Tibial artery (tissue), 4 donors: ENCODE data around the gene FAM156A.
"Not testable (repeated sequence)": the region's sequence is repeated elsewhere in the genome, so short reads cannot be mapped to it uniquely, and the experiment has no call there.

Experiments used
- DNase-seq, 2 donors: peaks; one replicate each; pipeline ENCODE4 v3.0.0-alpha.2; 2019
- H3K27ac ChIP-seq, 2 donors: fragments of 200-600 bp; sonication (generic) in 1 of 2; 1 replicate in 1 of 2; 2 replicates in 1 of 2; pipeline ENCODE4 v1.5.1; 2018 to 2019; ENCODE audit warnings: mild to moderate bottlenecking in 1 of 2
- H3K27me3 ChIP-seq, 2 donors: fragments of 200-600 bp; sonication (generic) in 1 of 2; one replicate each; pipeline versions ENCODE4 v1.5.1 to v1.6.0; 2016 to 2019
- H3K36me3 ChIP-seq, 3 donors: fragments of 200-600 bp; sonication (generic) in 2 of 3; one replicate each; pipeline ENCODE4 v1.5.1; 2016 to 2019; ENCODE audit warnings: mild to moderate bottlenecking in 2 of 3
- H3K4me1 ChIP-seq, 4 donors: fragments of 200-600 bp; sonication (generic) in 2 of 4; 1 replicate in 3 of 4; 2 replicates in 1 of 4; pipeline ENCODE4 v1.5.1; 2016 to 2019
- H3K4me3 ChIP-seq, 2 donors: fragments of 200-600 bp; sonication (generic) in 1 of 2; 1 replicate in 1 of 2; 2 replicates in 1 of 2; pipeline ENCODE4 v1.5.1; 2018 to 2019; ENCODE audit warnings: mild to moderate bottlenecking in 2 of 2
- H3K9me3 ChIP-seq, 3 donors: fragments of 200-600 bp; sonication (generic) in 1 of 3; one replicate each; pipeline ENCODE4 v1.5.1; 2016 to 2019
- intact Hi-C: fragments of 100-400 bp; cut with DNase I; formaldehyde crosslinking; loops from one replicate; pipeline ENCODE4 v1.15.0; 2023; ENCODE audit warnings: low total_unique reads
- TF ChIP-seq, protein P1 (sequence below), 2 experiments: fragments of 200-600 bp in 1 of 2; fragments of 450-650 bp in 1 of 2; IDR thresholded peaks; one replicate each; pipeline ENCODE4 v1.5.1; 2017 to 2019; ENCODE audit warnings: antibody characterized with exemption in 2 of 2, mild to moderate bottlenecking in 1 of 2, moderate library complexity in 1 of 2

The FAM156A gene

GRCh38 chrX:52958113-52958959 is at the start of gene FAM156A:
FAM156A (minus strand) TSS chrX:52958518; CDS start chrX:52948588, 9,930 bp downstream.
- H3K36me3 ChIP-seq, H3K27ac ChIP-seq, H3K4me1 ChIP-seq, DNase-seq, H3K9me3 ChIP-seq, H3K27me3 ChIP-seq, H3K4me3 ChIP-seq, intact Hi-C loops: not testable (repeated sequence)

DNA sequence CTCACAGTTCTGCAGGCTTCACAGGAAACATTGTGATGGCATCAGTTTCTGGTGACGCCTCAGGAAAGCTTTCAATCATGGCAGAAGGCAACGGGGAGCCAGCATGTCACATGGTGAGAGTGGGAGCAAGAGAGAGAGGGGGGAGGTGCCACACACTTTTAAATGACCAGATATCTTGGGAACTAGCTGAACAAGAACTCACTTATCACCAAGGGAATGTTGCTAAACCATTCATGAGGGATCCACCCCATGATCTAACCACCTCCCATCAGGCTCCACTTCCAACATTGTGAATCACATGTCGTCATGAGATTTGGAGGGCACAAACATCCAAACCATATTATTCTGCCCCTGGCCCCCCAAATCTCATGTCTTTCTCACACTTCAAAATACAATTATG is 47.0 kb upstream of the FAM156A start:
- intact Hi-C loops: no loop called here
- H3K4me3 ChIP-seq: no peak overlapping the region
- H3K27ac ChIP-seq: no peak overlapping the region
- TF ChIP-seq, protein P1, sequence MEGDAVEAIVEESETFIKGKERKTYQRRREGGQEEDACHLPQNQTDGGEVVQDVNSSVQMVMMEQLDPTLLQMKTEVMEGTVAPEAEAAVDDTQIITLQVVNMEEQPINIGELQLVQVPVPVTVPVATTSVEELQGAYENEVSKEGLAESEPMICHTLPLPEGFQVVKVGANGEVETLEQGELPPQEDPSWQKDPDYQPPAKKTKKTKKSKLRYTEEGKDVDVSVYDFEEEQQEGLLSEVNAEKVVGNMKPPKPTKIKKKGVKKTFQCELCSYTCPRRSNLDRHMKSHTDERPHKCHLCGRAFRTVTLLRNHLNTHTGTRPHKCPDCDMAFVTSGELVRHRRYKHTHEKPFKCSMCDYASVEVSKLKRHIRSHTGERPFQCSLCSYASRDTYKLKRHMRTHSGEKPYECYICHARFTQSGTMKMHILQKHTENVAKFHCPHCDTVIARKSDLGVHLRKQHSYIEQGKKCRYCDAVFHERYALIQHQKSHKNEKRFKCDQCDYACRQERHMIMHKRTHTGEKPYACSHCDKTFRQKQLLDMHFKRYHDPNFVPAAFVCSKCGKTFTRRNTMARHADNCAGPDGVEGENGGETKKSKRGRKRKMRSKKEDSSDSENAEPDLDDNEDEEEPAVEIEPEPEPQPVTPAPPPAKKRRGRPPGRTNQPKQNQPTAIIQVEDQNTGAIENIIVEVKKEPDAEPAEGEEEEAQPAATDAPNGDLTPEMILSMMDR (IDR thresholded peaks at IDR 0.05): no peak
- H3K36me3 ChIP-seq: no peaks in the 10 kb centered on the region
- peaks cover 0 to 5% (median 0%) of the 10 kb centered on the region in 4 donors for H3K4me1 ChIP-seq
- H3K9me3 ChIP-seq: peaks cover 0 to 11% (median 0%) of the 10 kb centered on the region in 3 donors
- H3K27me3 ChIP-seq: no peaks in the 10 kb centered on the region
- no peak for DNase-seq

DNA sequence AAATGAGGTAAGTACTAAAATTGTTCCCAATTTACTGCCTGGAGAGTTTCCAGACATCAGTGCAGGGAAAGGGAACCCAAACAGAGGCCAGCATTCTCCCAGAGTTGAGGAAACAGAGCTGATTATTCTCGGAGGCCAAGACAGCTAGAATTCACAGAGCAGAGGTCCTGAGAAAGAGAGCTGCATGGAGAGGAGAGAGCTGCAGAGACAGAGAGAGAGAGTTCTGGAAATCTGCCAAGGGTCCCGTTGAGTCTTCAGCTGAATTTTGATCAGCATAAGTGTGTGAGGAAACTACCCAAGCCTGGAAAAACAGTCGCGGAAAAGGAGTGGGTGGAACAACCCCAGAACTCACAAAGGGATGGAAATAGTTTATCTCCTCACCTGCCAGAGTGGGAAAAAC is 46.5 kb upstream of the FAM156A start:
- no peaks in the 10 kb centered on the region for H3K36me3 ChIP-seq
- no peak for DNase-seq
- TF ChIP-seq, protein P1 (IDR thresholded peaks at IDR 0.05): no peak
- H3K4me3 ChIP-seq: no peak overlapping the region
- no peaks in the 10 kb centered on the region for H3K27me3 ChIP-seq
- peaks cover 0 to 5% (median 0%) of the 10 kb centered on the region in 4 donors for H3K4me1 ChIP-seq
- intact Hi-C loops: no loop called here
- H3K27ac ChIP-seq: no peak overlapping the region
- H3K9me3 ChIP-seq: peaks cover 0 to 11% (median 0%) of the 10 kb centered on the region in 3 donors

DNA sequence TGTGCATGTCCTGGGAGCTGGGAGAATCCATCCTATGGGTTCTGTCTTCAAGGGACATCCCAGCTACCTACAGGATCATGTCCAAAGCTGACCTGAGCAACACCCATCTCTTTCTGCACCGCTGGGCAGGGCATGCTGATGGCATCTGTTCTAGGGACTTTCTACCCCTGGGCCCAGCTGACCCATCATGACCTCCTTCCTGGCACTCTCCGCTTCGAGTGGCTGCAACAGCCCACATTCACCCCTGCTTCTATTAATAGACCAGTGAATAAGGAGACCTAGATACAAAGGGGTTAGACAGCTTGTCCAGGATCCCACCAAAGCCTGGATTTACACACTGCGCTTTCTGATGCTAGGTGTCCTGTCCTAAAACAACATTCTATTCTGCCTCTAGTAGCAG is 45.7 kb upstream of the FAM156A start:
- intact Hi-C loops: no loop called here
- no peaks in the 10 kb centered on the region for H3K36me3 ChIP-seq
- no peak overlapping the region for H3K27ac ChIP-seq
- no peak for DNase-seq
- peaks cover 0 to 8% (median 0%) of the 10 kb centered on the region in 3 donors for H3K9me3 ChIP-seq
- TF ChIP-seq, protein P1 (IDR thresholded peaks at IDR 0.05): no peak
- H3K4me3 ChIP-seq: no peak overlapping the region
- peaks cover 0 to 5% (median 0%) of the 10 kb centered on the region in 4 donors for H3K4me1 ChIP-seq
- no peaks in the 10 kb centered on the region for H3K27me3 ChIP-seq

- H3K36me3 ChIP-seq: no peaks in the 10 kb centered on the region
- no peak for DNase-seq
- no peaks in the 10 kb centered on the region for H3K9me3 ChIP-seq
- no peak overlapping the region for H3K4me3 ChIP-seq
- H3K27ac ChIP-seq: no peak overlapping the region
- no peaks in the 10 kb centered on the region for H3K27me3 ChIP-seq
- H3K4me1 ChIP-seq: peaks cover 0 to 5% (median 0%) of the 10 kb centered on the region in 4 donors
- TF ChIP-seq, protein P1 (IDR thresholded peaks at IDR 0.05): no peak
- intact Hi-C loops: no loop called here
Measured at GRCh38 chrX:53003111-53003510, 44.8 kb upstream of the FAM156A start.

GRCh38 chrX:53001958-53002357 is 43.6 kb upstream of the FAM156A start:
- no peak overlapping the region for H3K27ac ChIP-seq
- H3K36me3 ChIP-seq: no peaks in the 10 kb centered on the region
- no peaks in the 10 kb centered on the region for H3K27me3 ChIP-seq
- no peak overlapping the region for H3K4me3 ChIP-seq
- no peaks in the 10 kb centered on the region for H3K9me3 ChIP-seq
- no peak for DNase-seq
- H3K4me1 ChIP-seq: peaks cover 0 to 5% (median 0%) of the 10 kb centered on the region in 4 donors
- intact Hi-C loops: no loop called here
- TF ChIP-seq, protein P1 (IDR thresholded peaks at IDR 0.05): no peak
